Femur (tissue), 1 donor: ENCODE measurements around the gene BCAS3.
"Not testable (repeated sequence)": the region's sequence is repeated elsewhere in the genome, so short reads cannot be mapped to it uniquely, and the experiment has no call there.

ENCODE experiments used
- DNase-seq: peaks from one replicate; pipeline ENCODE4 v3.0.0-alpha.2; 2017

BCAS3 gene

DNA sequence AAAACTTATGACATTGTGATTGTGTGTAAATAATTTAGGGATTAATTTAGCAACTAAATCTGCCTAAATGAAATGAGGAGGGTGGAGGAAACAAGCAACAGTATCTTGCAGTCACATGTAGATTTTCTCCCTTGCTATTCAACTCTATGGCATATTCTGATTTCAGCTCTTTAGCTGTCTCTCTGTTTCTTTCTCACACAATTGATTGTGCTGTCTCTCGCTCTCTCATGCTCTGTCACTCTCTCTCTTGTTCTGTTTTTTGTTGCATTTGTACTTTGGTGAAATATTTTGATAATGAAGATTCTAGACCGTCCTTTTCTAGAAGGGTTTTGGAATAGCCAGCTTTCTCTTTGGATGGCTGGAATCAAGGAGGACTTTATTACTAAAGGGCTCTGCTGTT lies 70.6 kb downstream of the BCAS3 start:
- DNase-seq = no peak

DNA sequence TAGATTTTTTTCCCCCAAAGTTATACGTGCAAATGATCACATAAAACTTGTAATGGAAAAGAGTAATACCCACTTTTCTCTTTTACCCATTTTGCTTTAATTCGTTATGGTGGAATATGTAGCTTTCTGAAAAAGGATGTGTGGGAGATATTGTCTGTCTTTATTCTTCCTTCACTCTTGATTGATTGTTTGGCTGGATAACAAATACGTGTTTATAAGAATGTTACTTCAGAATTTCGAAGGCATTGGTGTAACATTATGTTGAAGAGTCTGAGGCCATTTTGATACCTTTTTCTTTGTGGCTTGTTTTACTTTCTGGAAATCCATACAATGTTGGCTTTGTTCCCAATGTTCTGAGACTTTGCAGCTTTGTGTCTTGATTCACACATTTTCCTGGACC lies 71.4 kb downstream of the BCAS3 start:
- no peak for DNase-seq

GRCh38 chr17:60749708-60750107 lies 72.1 kb downstream of the BCAS3 start:
- no peak for DNase-seq

DNA sequence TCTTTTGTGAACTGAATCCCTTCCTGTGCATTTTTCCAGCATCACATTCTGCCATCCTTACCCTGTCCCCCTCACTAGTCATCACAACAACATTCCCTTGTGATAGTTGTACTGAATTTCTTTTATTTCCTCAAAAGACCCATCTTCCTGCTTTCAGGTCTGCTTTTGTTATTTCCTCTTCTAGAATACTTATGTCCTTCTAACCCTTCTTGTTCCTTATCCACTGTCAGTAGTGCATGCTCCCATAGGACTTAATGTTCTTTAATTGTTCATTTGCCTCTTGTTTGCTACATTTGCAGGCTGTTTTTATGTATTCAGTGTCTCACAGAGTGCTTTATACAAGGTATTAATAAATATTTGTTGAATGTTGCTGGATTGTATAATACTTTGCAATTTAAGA lies 73.0 kb downstream of the BCAS3 start:
- no peak for DNase-seq

DNA sequence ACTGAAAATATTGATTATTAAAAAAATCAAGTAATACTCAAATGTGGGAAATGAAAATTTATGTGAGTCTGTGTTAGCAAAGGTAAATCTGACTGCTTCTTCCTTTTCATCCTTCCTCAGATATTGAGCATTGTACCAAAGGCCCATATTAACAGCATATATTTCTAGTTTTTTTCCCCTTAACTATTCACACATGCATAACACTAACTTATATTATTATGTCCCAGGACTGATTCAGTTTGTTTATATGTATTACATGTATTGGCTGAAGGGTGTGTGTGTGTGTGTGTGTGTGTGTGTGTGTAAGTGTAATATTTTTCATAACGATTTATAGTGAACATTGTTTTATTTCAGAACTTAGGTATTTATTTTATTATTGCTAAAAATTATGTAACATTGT lies 74.2 kb downstream of the BCAS3 start:
- no peak for DNase-seq

DNA sequence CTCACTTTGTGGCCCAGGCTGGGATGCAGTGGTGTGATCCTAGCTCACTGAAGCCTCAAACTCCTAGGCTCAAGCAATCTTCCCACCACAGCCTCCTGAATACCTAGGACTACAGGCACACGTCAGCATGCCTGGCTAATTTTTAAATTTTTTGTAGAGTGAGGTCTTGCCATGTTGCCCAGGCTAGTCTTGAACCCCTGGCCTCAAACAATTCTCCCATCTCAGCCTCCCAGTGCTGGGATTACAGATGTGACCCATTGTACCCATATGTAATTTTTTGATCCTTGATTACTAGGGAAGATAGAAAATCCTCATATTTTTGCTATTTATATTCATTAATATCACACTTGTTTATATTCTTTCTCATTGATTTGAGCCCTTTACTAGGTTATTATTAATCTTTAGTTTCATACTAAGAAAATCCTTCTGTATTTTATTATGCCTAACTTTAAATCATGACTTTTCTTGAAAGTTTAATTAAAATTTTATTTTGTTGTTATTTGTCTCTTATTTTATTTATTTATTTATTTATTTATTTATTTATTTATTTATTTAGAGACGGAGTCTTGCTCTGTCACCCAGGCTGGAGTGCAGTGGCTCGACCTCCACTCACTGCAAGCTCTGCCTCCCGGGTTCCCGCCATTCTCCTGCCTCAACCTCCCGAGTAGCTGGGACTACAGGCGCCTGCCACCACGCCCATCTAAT lies 75.4 kb downstream of the BCAS3 start:
- no peak for DNase-seq

DNA sequence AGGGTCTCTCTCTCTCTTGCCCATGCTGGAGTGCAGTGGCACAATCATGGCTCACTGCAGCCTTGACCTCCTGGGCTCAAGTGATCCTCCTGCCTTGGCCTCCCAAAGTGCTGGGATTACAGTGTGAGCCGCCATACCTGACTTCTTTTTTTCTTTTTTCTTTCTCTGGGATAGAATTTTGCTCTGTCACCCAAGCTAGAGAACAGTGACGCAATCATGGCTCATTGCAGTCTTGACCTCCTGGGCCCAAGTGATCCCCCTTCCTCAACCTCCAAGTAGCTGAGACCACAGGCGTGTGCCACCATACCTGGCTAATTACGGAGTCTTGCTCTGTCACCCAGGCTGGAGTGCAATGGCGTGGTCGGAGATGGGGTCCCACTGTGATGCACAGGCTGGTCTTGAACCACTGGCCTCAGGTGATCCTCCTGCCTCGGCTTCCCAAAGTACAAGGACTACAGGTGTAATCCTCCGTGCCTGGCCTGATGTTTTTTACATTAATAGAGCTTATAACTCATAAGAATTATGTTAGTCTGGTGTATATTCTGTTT lies 76.5 kb downstream of the BCAS3 start:
- DNase-seq = no peak

DNA sequence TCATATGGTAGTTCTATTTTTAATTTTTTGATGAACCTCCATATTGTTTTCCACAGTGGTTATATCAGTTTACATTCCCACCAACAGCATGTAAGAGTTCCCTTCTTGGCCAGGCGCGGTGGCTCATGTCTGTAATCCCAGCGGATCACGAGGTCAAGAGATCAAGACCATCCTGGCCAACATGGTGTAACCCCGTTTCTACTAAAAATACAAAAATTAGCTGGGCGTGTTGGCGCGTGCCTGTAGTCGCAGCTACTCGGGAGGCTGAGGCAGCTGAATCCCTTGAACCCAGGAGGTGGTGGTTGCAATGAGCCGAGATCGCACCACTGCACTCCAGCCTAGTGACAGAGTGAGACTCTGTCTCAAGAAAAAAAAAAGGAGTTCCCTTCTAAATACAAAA lies 79.1 kb downstream of the BCAS3 start:
- DNase-seq = not testable (repeated sequence)

- DNase-seq = no peak
Observed at GRCh38 chr17:60757437-60757836, 79.8 kb downstream of the BCAS3 start.

- DNase-seq = no peak
Observed at GRCh38 chr17:60759756-60760155, 82.1 kb downstream of the BCAS3 start.

DNA sequence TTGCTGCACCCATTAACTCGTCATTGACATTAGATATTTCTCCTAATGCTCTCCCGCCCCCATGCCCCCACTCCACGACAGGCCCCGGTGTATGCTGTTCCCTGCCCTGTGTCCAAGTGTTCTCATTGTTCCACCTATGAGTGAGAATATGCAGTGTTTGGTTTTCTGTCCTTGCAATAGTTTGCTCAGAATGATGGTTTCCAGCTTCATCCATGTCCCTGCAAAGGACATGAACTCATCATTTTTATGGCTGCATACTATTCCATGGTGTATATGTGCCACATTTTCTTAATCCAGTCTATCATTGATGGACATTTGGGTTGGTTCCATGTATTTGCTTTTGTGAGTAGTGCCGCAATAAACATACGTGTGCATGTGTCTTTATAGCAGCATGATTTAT lies 83.7 kb downstream of the BCAS3 start:
- not testable (repeated sequence) for DNase-seq

- DNase-seq = no peak
Observed at GRCh38 chr17:60766778-60767190, 89.1 kb downstream of the BCAS3 start.

DNA sequence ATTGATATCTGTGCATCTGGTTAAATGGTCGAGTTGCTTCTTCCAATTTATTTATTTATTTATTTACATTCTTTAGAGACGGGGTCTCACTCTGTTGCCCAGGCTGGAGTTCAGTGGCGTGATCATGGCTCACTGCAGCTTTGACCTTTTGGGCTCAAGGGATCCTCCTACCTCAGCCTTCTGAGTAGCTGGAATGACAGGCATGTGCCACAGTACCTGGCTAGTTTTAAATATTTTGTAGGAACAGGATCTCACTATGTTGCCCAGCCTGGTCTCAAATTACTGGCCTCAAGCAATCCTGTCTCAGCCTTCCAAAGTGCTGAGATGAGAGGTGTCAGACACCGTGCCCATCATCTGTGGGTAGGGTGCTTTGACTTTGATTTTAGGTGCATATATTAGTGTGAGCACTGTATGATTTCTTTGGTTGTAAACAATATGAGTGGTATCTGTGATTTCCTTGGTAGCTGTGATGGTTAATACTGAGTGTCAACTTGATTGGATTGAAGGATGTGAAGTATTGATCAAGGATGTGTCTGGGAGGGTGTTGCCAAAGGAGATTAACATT lies 90.2 kb downstream of the BCAS3 start:
- DNase-seq = no peak

- DNase-seq = no peak
Observed at GRCh38 chr17:60769327-60769726, 91.7 kb downstream of the BCAS3 start.

DNA sequence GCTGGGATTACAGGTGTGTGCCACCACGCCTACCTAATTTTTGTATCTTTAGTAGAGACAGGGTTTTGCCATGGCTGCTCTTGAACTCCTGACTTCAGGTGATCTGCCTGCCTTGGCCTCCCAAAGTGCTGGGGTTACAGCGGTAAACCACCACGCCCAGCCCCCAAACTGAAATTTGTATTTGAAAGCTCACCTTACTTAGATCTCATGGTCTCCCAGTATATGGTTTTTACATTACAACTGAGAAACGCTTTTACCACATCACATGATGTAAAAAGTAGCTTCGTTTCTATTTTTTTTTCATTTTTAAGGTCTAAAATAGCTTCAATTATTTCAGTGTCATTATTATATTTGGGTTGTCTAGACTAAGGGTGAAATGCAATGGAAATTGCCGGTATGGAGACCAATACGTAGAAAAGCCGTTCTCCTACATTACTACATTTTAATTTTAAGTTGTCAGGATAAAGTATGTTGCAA lies 93.3 kb downstream of the BCAS3 start:
- no peak for DNase-seq

- not testable (repeated sequence) for DNase-seq
Observed at GRCh38 chr17:60771621-60772020, 94.0 kb downstream of the BCAS3 start.

DNA sequence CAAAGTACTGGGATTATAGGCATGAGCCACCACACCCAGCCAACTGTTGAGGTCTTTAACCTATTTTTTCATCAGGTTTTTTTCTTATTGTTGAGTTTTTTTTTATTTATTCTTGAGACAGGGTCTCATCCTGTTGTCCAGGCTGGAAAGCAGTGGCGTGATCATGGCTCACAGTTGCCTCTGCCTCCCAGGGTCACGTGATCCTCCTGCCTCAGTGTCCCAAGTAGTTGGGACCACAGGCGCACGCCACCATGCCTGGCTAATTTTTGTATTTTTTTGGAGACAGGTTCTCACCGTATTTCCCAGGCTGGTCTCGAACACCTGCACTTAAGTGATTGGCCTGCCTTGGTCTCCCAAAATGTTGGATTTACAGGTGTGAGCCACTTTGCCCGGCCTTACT lies 95.9 kb downstream of the BCAS3 start:
- DNase-seq = no peak

- DNase-seq = no peak
Observed at GRCh38 chr17:60781880-60782412, 104.3 kb downstream of the BCAS3 start.

- DNase-seq = no peak
Observed at GRCh38 chr17:60782742-60783141, 105.1 kb downstream of the BCAS3 start.

DNA sequence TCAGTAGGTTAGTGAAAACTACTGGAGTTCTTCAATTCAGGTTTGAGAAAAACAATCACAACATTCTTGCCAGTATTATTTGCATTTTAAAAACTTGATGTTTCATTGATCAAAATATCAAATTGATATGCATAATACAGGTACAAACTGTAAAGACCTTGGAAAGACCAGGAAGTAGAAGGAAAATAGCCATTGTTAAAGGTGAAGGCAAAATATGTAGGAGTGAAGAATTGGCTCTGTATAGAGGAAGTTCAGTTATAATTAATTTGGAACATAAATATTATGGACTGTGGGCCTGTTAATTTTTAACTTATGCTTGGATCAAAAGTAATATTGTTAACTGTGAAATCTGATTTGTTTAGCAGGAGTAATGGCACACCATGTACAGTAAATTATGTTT lies 112.6 kb downstream of the BCAS3 start:
- DNase-seq = no peak

- DNase-seq = no peak
Observed at GRCh38 chr17:60792250-60792898, 114.7 kb downstream of the BCAS3 start.

- no peak for DNase-seq
Observed at GRCh38 chr17:60798576-60798975, 120.9 kb downstream of the BCAS3 start.

DNA sequence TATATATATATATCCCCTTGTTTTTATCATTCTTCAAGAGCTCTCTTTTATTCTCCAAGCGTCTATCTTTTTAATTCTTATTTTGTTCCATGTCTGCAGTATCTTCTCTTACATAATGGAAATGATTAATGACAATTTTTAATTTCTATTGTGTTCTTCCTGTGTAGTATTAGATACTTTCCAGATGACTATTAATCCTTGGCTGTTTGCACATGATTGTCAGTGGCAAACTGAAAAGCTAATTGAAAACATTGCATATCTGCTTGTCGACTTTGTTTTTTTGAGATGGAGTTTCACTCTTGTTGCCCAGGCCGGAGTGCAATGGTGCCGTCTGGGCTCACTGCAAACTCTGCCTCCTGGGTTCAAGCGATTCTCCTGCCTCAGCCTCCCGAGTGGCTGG lies 124.7 kb downstream of the BCAS3 start:
- DNase-seq = no peak

DNA sequence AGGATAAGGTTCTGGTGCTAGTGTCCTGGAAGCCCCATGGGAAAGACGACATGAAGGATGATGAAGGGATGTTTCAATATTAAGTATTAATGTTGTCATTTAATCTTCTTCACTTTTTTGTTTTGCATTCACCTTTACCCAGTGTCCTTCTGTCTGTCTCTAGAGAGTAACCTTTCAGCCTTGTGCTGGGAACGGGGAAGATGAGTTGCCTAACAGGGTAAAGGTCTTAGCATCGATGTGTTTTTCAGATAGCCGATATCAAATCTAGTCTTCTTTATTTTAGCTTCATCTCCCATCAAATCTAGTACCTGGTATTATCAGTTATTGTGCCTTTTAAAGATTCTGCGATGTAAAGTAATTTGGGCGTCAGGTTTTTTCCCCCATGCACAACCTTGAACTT lies 125.4 kb downstream of the BCAS3 start:
- DNase-seq = no peak
